Nephron progenitor cell (in vitro differentiated cells): ENCODE measurements around the gene ARHGAP23.

Source experiments
- DNase-seq: peaks from one replicate; pipeline ENCODE4 v3.0.0; 2021
- H3K27ac Mint-ChIP-seq: 2 replicates; pipeline ENCODE4 v1.8.0; 2021; ENCODE audit warnings: mild to moderate bottlenecking, moderate library complexity, mixed read lengths
- H3K27me3 Mint-ChIP-seq: 2 replicates; pipeline ENCODE4 v1.8.0; 2021; ENCODE audit warnings: mild to moderate bottlenecking, low read depth, mixed read lengths; ENCODE audit not compliant: poor library complexity
- H3K36me3 Mint-ChIP-seq: 2 replicates; pipeline ENCODE4 v1.8.0; 2021; ENCODE audit warnings: low read depth, mixed read lengths
- H3K4me1 Mint-ChIP-seq: 2 replicates; pipeline ENCODE4 v1.8.0; 2021; ENCODE audit warnings: mixed read lengths
- H3K4me3 Mint-ChIP-seq: 2 replicates; pipeline ENCODE4 v1.8.0; 2021; ENCODE audit warnings: mild to moderate bottlenecking, moderate library complexity, mixed read lengths
- H3K9me3 Mint-ChIP-seq: 2 replicates; pipeline ENCODE4 v1.8.0; 2021; ENCODE audit warnings: mild to moderate bottlenecking, moderate library complexity, mixed read lengths
- TF ChIP-seq, protein P1 (sequence below): fragments of 200-600 bp; sonication (generic); IDR thresholded peaks from 2 replicates; pipeline ENCODE4 v1.5.0; 2021; ENCODE audit warnings: antibody characterized with exemption

The ARHGAP23 gene

DNA sequence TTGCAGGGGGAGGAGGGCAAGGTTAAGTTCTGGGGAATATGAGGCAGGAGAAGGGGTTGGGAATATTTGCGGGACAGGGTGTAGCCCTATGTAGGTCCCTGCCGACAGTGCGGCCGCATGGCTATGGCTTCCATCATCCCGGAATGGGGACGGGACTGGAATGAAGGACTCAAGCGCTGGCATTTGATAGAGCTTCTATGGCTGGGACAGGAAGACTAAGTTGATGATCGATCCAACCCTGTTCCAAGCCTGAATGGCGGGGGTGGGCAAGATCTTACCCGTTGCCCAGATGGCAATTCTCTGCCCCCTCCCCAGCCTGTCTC lies 130.4 kb downstream of the ARHGAP23 start:
- H3K36me3 Mint-ChIP-seq: no peaks in the 10 kb centered on the region
- peak overlapping the region; percentile 84 for H3K4me3 Mint-ChIP-seq
- H3K27ac Mint-ChIP-seq: no peak overlapping the region
- TF ChIP-seq, protein P1, sequence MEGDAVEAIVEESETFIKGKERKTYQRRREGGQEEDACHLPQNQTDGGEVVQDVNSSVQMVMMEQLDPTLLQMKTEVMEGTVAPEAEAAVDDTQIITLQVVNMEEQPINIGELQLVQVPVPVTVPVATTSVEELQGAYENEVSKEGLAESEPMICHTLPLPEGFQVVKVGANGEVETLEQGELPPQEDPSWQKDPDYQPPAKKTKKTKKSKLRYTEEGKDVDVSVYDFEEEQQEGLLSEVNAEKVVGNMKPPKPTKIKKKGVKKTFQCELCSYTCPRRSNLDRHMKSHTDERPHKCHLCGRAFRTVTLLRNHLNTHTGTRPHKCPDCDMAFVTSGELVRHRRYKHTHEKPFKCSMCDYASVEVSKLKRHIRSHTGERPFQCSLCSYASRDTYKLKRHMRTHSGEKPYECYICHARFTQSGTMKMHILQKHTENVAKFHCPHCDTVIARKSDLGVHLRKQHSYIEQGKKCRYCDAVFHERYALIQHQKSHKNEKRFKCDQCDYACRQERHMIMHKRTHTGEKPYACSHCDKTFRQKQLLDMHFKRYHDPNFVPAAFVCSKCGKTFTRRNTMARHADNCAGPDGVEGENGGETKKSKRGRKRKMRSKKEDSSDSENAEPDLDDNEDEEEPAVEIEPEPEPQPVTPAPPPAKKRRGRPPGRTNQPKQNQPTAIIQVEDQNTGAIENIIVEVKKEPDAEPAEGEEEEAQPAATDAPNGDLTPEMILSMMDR: no peak
- H3K9me3 Mint-ChIP-seq: peaks cover 4% of the 10 kb centered on the region
- H3K4me1 Mint-ChIP-seq: peaks cover 26% of the 10 kb centered on the region
- peaks cover 85% of the 10 kb centered on the region for H3K27me3 Mint-ChIP-seq
- no peak for DNase-seq

DNA sequence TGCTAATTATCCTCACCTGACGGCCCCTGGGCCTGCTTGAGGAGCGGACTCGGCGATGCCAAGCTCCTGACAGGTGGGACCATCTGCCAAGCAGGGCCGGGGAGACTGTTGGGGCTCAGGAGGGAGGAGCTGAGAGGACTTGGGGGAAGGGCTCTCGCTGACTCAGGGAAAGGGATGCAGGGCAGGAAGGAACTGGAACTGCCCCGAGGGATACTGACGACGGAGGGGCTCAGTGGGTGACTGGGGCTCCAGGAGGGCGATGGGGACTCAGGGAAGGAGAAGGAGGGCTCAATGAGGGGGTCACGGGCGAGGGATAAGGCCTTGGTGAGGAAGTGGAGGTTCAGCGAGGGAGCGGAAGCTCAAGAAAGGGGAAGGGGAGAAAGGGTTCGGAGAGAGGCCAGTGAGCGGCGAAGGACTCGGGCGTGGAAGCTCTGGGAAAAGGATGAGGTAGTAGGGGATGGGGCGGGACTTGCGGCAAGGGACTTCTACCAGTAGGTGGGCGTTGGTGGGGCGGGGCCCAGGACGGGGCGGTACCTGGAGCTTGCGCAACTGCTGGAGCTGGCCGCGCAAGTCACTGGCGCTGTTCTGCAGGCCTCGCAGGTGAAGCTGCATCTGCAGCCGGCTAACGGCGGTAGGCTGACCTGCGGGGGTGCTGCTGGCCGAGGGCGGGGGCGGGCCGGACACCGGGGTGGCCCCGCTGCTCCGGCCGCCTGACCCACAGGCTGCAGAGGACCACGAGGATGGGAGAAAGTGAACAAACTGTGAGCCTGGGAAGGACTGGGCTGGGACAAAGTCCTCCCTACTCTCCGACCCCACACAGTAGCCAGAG lies 131.0 kb downstream of the ARHGAP23 start:
- Mint-ChIP-seq H3K27ac (no peak overlapping the region), H3K27me3 (peaks cover 89% of the 10 kb centered on the region), H3K4me3 (peak overlapping the region; percentile 84), H3K9me3 (peaks cover 4% of the 10 kb centered on the region), H3K4me1 (peaks cover 31% of the 10 kb centered on the region), H3K36me3 (no peaks in the 10 kb centered on the region)
- TF ChIP-seq, protein P1: no peak
- DNase-seq: peak; percentile 93

DNA sequence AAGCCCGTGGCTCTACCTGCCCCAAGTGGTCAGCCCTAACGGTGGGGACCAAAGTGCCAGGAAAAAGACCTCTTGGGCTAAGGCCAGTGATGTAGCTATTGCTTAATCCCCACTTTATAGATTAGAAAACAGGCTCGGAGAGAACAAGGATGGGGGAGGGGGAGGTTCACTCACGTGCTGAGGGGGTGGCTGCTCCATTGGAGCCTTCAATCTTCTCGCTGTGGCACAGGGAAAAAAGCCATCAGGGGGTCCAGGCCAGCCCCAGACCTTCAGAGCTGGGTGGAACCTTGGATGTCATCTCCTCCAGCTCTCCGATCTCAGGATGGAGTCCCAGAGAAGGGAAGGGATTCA lies 131.6 kb downstream of the ARHGAP23 start:
- no peak for DNase-seq
- peaks cover 4% of the 10 kb centered on the region for H3K9me3 Mint-ChIP-seq
- no peak overlapping the region for H3K27ac Mint-ChIP-seq
- no peaks in the 10 kb centered on the region for H3K36me3 Mint-ChIP-seq
- TF ChIP-seq, protein P1: no peak
- H3K4me3 Mint-ChIP-seq: no peak overlapping the region
- H3K4me1 Mint-ChIP-seq: peaks cover 37% of the 10 kb centered on the region
- peaks cover 89% of the 10 kb centered on the region for H3K27me3 Mint-ChIP-seq

DNA sequence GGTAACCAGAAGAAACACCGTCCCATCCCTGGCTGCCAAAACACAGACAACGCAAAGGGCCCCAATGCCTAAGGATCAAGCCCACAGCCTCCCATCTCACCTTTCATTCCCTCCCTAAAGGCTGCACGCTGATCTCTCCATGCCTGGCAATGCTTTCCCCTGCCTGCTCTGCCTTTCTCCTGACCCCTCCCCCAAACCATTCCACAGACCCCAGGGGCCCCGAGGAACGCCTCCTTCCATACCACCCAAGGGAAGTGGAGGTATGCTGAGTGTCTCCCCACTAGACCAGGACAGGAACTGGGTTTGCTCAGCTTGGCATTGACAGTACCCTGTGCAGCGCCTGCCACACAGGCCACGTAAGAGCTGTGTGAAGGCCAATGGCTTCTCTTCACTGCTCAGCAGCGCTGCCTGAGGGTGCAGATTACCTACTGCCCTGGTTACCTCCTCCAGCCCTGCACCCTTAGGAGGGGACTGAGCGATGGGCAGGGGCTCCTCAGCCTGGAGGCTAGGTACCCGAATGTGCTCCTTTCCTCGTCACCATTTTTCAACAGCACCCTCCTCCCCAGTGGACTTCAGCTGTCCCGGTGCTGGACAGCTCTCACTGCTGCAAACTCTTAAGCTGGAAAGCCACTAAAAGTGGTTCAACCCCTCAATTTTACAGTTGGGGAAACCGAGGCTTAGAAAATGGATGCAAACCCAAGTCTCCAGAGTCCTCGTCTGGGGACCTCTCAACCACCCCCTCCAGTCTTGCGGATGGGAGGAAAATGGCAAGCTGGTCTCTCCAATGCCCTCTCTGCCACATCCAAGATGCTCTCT lies 132.4 kb downstream of the ARHGAP23 start:
- H3K27ac Mint-ChIP-seq: no peak overlapping the region
- H3K9me3 Mint-ChIP-seq: peaks cover 4% of the 10 kb centered on the region
- no peaks in the 10 kb centered on the region for H3K36me3 Mint-ChIP-seq
- peak; percentile 50 for DNase-seq
- H3K4me3 Mint-ChIP-seq: peak overlapping the region; percentile 40
- H3K27me3 Mint-ChIP-seq: peaks cover 89% of the 10 kb centered on the region
- TF ChIP-seq, protein P1: no peak
- peaks cover 46% of the 10 kb centered on the region for H3K4me1 Mint-ChIP-seq

DNA sequence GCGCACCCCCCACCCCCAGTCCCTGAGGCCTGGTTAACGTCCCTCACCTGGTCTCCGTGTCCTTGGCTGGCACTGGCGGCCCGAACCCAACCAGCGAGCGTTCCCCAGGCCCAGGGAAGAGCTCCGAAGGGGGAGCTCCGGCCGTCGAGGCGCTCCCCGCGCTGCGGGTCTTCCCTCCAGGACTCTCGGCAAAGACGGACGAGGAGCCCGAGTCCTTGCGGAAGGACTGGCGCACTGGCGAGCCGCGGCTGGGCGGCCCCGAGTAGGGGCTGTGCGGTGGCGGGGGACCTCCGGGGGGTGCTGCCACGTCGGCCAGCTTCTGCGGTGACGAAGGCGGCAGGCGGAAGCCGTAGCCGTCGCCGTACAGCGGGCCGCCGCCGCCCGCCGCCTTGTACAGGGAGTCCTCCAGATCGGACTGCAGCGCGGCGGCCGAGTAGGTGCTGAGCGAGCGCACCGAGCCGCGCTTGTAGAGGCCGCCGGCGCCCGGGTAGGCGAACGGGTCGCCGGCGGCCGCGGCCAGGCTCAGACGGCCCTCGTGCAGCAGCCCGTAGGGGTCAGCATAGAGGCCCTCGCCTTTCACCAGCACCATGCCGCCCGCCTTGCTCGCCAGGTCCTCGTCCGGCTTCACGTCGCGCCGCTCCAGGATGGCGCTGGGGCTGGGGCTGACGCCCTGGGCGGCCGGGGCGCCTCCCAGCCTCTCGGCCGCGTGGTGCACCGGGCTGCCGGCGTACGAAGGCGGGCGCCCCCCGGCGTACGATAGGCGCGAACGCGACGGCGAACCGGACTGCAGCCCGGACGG lies 133.4 kb downstream of the ARHGAP23 start:
- H3K27ac Mint-ChIP-seq: no peak overlapping the region
- TF ChIP-seq, protein P1: peak; percentile 17
- peaks cover 97% of the 10 kb centered on the region for H3K27me3 Mint-ChIP-seq
- no peak overlapping the region for H3K4me3 Mint-ChIP-seq
- H3K4me1 Mint-ChIP-seq: peaks cover 53% of the 10 kb centered on the region
- H3K36me3 Mint-ChIP-seq: no peaks in the 10 kb centered on the region
- peaks cover 4% of the 10 kb centered on the region for H3K9me3 Mint-ChIP-seq
- DNase-seq: peak; percentile 70
